Astrocyte (in vitro differentiated cells and primary cell): ENCODE results near the gene RNF217.

ENCODE experiments used
- EZH2 ChIP-seq: IDR thresholded peaks from 2 replicates; pipeline ENCODE4 v1.6.1; 2012; ENCODE audit warnings: mild to moderate bottlenecking, low read length, inconsistent platforms; ENCODE audit not compliant: insufficient read depth
- TF ChIP-seq, protein P1 (sequence below): IDR thresholded peaks from 2 replicates; pipeline ENCODE4 v1.5.1; 2011; ENCODE audit warnings: low read depth, mild to moderate bottlenecking, inconsistent platforms, low read length, moderate library complexity; ENCODE audit not compliant: insufficient read depth

DNA sequence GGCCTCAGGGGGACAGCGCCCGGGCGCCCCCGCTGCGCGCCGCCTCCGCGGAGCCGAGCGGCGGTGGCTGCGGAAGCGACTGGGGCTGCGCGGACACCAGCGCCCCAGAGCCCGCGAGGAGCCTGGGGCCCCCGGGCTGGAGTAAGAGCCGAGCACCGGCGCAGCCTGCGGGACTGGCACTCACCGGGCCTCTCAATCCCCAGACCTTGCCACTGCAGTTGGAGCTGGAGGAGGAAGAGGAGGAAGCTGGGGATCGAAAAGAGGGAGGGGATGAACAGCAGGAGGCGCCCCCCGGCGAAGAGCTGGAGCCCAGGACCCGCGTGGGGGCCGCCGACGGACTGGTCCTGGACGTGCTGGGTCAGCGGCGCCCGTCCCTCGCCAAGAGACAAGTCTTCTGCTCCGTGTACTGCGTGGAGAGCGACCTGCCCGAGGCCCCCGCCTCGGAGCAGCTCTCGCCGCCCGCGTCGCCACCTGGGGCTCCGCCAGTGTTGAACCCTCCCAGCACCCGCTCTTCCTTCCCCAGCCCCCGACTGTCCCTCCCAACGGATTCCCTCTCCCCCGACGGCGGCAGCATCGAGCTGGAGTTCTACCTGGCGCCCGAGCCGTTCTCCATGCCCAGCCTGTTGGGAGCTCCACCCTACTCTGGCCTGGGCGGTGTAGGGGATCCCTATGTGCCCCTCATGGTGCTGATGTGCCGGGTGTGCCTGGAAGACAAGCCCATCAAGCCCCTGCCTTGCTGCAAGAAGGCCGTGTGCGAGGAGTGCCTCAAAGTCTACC, 590 bp downstream of the RNF217 start:
- TF ChIP-seq, protein P1, sequence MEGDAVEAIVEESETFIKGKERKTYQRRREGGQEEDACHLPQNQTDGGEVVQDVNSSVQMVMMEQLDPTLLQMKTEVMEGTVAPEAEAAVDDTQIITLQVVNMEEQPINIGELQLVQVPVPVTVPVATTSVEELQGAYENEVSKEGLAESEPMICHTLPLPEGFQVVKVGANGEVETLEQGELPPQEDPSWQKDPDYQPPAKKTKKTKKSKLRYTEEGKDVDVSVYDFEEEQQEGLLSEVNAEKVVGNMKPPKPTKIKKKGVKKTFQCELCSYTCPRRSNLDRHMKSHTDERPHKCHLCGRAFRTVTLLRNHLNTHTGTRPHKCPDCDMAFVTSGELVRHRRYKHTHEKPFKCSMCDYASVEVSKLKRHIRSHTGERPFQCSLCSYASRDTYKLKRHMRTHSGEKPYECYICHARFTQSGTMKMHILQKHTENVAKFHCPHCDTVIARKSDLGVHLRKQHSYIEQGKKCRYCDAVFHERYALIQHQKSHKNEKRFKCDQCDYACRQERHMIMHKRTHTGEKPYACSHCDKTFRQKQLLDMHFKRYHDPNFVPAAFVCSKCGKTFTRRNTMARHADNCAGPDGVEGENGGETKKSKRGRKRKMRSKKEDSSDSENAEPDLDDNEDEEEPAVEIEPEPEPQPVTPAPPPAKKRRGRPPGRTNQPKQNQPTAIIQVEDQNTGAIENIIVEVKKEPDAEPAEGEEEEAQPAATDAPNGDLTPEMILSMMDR = no peak
- no peak for TF ChIP-seq EZH2
